HG03521 (cell line): ENCODE measurements around the gene DBF4B.

Experiments
- ATAC-seq: cut with Tn5 transposase; IDR thresholded peaks from one replicate; pipeline ENCODE4 v1.9.1; 2021; ENCODE audit warnings: mild to moderate bottlenecking, moderate library complexity; ENCODE audit not compliant: unreplicated experiment

DBF4B gene

GRCh38 chr17:44795421-44795820 is 87.0 kb downstream of the DBF4B start:
- ATAC-seq: no peak

- ATAC-seq: no peak
These were observed 87.5 kb downstream of the DBF4B start for GRCh38 chr17:44795928-44796327.

GRCh38 chr17:44796731-44797130 is 88.3 kb downstream of the DBF4B start:
- ATAC-seq: no peak

- ATAC-seq: no peak
These were observed 89.3 kb downstream of the DBF4B start for GRCh38 chr17:44797802-44798201.

- no peak for ATAC-seq
These were observed 89.9 kb downstream of the DBF4B start for GRCh38 chr17:44798356-44798755.
